PFSK-1 (cell line): Measurements from ENCODE around the gene NUDT22.

ENCODE experiments used
- FOXP2 ChIP-seq: optimal IDR thresholded peaks from 2 replicates; pipeline ENCODE3; 2011; ENCODE audit warnings: borderline replicate concordance, control low read depth, inconsistent platforms; ENCODE audit not compliant: insufficient read depth; ENCODE audit errors: extremely low read length, extremely low read depth
- POLR2AphosphoS5 ChIP-seq: IDR thresholded peaks from 2 replicates; pipeline ENCODE4 v1.6.1; 2012; ENCODE audit warnings: low read depth, mild to moderate bottlenecking, control low read depth, low read length, moderate library complexity
- REST ChIP-seq, 2 experiments: IDR thresholded peaks; 2 replicates each; pipeline versions ENCODE4 v1.6.1 to v1.8.0; 2011 to 2012; ENCODE audit warnings: low read depth in 2 of 2, low read length in 2 of 2, control low read depth in 1 of 2, inconsistent platforms in 1 of 2, mild to moderate bottlenecking in 1 of 2, moderate library complexity in 1 of 2; ENCODE audit not compliant: insufficient read depth in 1 of 2
- SIN3A ChIP-seq: IDR thresholded peaks from 2 replicates; pipeline ENCODE4 v1.6.1; 2012; ENCODE audit warnings: mild to moderate bottlenecking, low read length, moderate library complexity, borderline replicate concordance; ENCODE audit not compliant: insufficient read depth
- TAF1 ChIP-seq: IDR thresholded peaks from 2 replicates; pipeline ENCODE4 v1.6.1; 2012; ENCODE audit warnings: low read length, control low read depth, borderline replicate concordance; ENCODE audit not compliant: insufficient read depth

Gene NUDT22

GRCh38 chr11:64209563-64209843 lies 16.6 kb upstream of the NUDT22 start:
- TF ChIP-seq REST (IDR thresholded peaks at IDR 0.05; ENCODE audit: insufficient read depth in 1 of 2, low read depth in 2 of 2, low read length in 2 of 2) (no peak), SIN3A (no peak), POLR2AphosphoS5 (no peak), TAF1 (no peak), FOXP2 (no peak)

DNA sequence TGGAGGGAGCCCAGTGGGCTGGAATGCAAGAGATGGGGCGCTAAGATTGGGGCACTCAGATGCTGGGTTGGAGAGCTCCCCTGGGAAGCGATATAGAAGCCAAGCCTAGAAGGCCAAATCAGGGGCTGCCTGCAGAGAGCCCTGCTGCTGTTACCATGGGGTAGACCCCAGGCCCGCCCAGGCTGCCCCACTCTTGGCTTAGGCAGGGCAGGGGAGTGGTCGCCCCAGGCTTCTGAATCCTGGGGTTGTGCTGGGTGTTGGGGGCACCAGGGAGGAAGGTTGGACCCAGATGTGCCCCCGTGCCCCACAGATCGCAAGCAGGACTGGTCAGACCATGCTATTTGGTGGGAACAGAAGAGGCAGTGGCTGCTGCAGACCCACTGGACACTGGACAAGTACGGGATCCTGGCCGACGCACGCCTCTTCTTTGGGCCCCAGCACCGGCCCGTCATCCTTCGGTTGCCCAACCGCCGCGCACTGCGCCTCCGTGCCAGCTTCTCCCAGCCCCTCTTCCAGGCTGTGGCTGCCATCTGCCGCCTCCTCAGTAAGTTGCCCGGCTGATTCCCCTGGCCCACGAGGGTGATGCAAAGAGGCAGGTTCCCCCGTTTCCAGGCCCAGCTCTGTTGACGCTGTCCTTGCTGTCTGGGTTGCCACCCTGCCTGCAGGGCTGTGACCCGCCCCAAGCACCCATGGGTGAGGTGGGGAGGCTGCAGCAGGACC lies 15.6 kb upstream of the NUDT22 start:
- TF ChIP-seq TAF1 (no peak), SIN3A (no peak), POLR2AphosphoS5 (no peak), FOXP2 (no peak), REST (IDR thresholded peaks at IDR 0.05; ENCODE audit: insufficient read depth in 1 of 2, low read depth in 2 of 2, low read length in 2 of 2) (no peak)

GRCh38 chr11:64211181-64211872 lies 14.7 kb upstream of the NUDT22 start:
- TF ChIP-seq REST (IDR thresholded peaks at IDR 0.05; ENCODE audit: insufficient read depth in 1 of 2, low read depth in 2 of 2, low read length in 2 of 2): no peak
- TF ChIP-seq TAF1: no peak

GRCh38 chr11:64216879-64217278 lies 9.2 kb upstream of the NUDT22 start:
- TF ChIP-seq POLR2AphosphoS5 (no peak), FOXP2 (no peak), SIN3A (no peak), REST (IDR thresholded peaks at IDR 0.05; ENCODE audit: insufficient read depth in 1 of 2, low read depth in 2 of 2, low read length in 2 of 2) (no peak), TAF1 (no peak)
